Fibroblast of mammary gland (primary cell): ENCODE measurements around the gene LINGO1.

Experiments used
- DNase-seq: peaks from one replicate; pipeline ENCODE4 v3.0.0-alpha.2; 2010; ENCODE audit warnings: low read depth
- H3K4me3 ChIP-seq: 2 replicates; pipeline ENCODE4 v1.5.1; 2011; ENCODE audit warnings: low read depth, mild to moderate bottlenecking, low read length, moderate library complexity; ENCODE audit not compliant: control insufficient read depth
- CTCF ChIP-seq: conservative IDR thresholded peaks from 2 replicates; pipeline ENCODE4 v1.5.1; 2011; ENCODE audit warnings: low read depth, low read length, inconsistent platforms; ENCODE audit not compliant: control insufficient read depth, insufficient read depth

The LINGO1 gene

GRCh38 chr15:77581896-77582569, 50.7 kb downstream of the LINGO1 start:
- no peak for TF ChIP-seq CTCF
- no peak overlapping the region for H3K4me3 ChIP-seq
- no peak for DNase-seq

GRCh38 chr15:77580996-77581682, 51.6 kb downstream of the LINGO1 start:
- no peak for DNase-seq
- no peak overlapping the region for H3K4me3 ChIP-seq
- no peak for TF ChIP-seq CTCF

DNA sequence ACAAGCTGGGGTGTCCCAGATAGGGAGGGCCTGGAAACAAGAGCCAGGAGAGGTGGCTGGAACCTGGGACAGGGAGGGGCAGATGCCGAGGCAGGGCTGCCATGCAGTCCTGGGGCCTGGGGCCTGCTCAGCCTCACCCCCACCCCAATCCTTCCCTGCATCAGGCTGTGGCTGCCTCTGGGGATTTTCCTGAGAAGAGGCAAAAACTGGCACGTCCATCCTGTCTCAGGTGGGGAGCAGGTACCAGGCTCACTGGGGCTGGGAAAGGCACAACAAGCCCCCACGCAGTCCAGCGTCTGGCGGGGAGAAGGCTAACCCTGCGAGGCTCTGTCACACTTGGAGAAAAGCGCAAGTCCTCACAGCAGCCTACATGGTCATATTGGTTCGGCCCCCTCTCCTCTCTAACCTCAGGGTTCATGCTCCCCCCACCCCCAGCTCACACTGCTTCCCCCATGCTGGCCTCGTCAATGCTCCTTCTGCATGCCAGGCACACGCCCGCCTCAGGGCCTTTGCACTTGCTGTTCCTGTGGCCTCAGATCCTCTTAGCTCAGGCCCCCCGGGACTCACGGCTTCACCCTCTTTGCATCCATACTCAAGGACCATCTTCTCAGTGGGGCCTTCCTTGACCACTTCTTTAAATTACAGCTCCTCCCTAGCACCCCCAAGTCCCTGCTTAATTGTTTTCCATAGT, 53.1 kb downstream of the LINGO1 start:
- H3K4me3 ChIP-seq: no peak overlapping the region
- TF ChIP-seq CTCF: no peak
- DNase-seq: no peak

GRCh38 chr15:77578641-77579372, 53.9 kb downstream of the LINGO1 start:
- no peak for TF ChIP-seq CTCF

GRCh38 chr15:77577366-77577950, 55.3 kb downstream of the LINGO1 start:
- DNase-seq: no peak
- TF ChIP-seq CTCF: no peak
- no peak overlapping the region for H3K4me3 ChIP-seq

More at GRCh38 chr15:77578641-77579372, 53.9 kb downstream of the LINGO1 start:
- H3K4me3 ChIP-seq: no peak overlapping the region
- DNase-seq: no peak

- TF ChIP-seq CTCF: no peak
- H3K4me3 ChIP-seq: no peak overlapping the region
- DNase-seq: no peak
Measured at GRCh38 chr15:77576538-77576937, 56.2 kb downstream of the LINGO1 start.
